Measurements from ENCODE around the gene PNKD. TPM values are rescaled to one million over a fixed set of nuclear protein-coding genes. Genes with fewer than 3 reads are reported as not detected.

Gene PNKD
- total and polyA plus RNA-seq, 2 experiments from 2014 or later = 28.2 to 83.3 TPM

- Histone ChIP-seq H3K79me2 (replicated peaks; ENCODE audit: insufficient read depth) (peaks cover 1% of the 10 kb centered on the region; the same call in 1 of the 2 replicates), H2AFZ (no peak overlapping the region), H3K4me1 (ENCODE audit: insufficient read depth) (no peaks in the 10 kb centered on the region), H4K20me1 (replicated peaks; ENCODE audit: insufficient read depth) (peaks cover 15% of the 10 kb centered on the region; the same call in 1 of the 2 replicates), H3K27ac (ENCODE audit: low read depth) (no peak overlapping the region), H3F3A (replicated peaks; ENCODE audit: low read depth) (no peaks in the 10 kb centered on the region), H3K9me2 (ENCODE audit: insufficient read depth) (no peaks in the 10 kb centered on the region), H3K27me3 (ENCODE audit: insufficient read depth) (no peaks in the 10 kb centered on the region), H3K4me3 (no peak overlapping the region), H3K36me3 (ENCODE audit: insufficient read depth) (peaks cover 68% of the 10 kb centered on the region), H3K4me2 (no peak overlapping the region)
- H3K9me3 Mint-ChIP-seq = no peaks in the 10 kb centered on the region
- no peaks in the 10 kb centered on the region for H3K27me3 Mint-ChIP-seq (ENCODE audit: insufficient read depth, low read depth, poor library complexity)
- H3K27ac Mint-ChIP-seq = no peak overlapping the region
- H3K4me3 Mint-ChIP-seq = no peak overlapping the region
- H3K4me1 Mint-ChIP-seq = no peaks in the 10 kb centered on the region
- ATAC-seq (no peak), DNase-seq (ENCODE audit: low spot score) (no peak)
- H3K36me3 Mint-ChIP-seq (ENCODE audit: low read depth) = peaks cover 93% of the 10 kb centered on the region
- TF ChIP-seq JUNB (IDR thresholded peaks at IDR 0.05; ENCODE audit: unreplicated experiment) (no peak), STAT1 (IDR thresholded peaks at IDR 0.05; ENCODE audit: unreplicated experiment) (no peak), ETS1 (IDR thresholded peaks at IDR 0.05) (no peak), ZNF114 (CRISPR knock-in tag; IDR thresholded peaks at IDR 0.05) (no peak), NANOG (IDR thresholded peaks at IDR 0.05; ENCODE audit: borderline replicate concordance) (no peak), EZH2 (IDR thresholded peaks at IDR 0.05; ENCODE audit: low read depth, unreplicated experiment) (no peak), POLR2AphosphoS5 (IDR thresholded peaks at IDR 0.05; ENCODE audit: low read depth) (no peak), REST (IDR thresholded peaks at IDR 0.05; ENCODE audit: unreplicated experiment) (no peak)
Measured at GRCh38 chr2:218236829-218237228, 33.5 kb upstream of the PNKD start.

- Histone ChIP-seq H2AFZ (no peak overlapping the region), H3F3A (replicated peaks; ENCODE audit: low read depth) (no peaks in the 10 kb centered on the region)
- TF ChIP-seq POLR2AphosphoS5 (IDR thresholded peaks at IDR 0.05; ENCODE audit: low read depth) = no peak
- TF ChIP-seq REST (IDR thresholded peaks at IDR 0.05; ENCODE audit: unreplicated experiment) = no peak
- TF ChIP-seq ZNF331 (CRISPR knock-in tag; IDR thresholded peaks at IDR 0.05; ENCODE audit: low read depth) = no peak
- no peak for TF ChIP-seq EZH2phosphoT487 (IDR thresholded peaks at IDR 0.05; ENCODE audit: unreplicated experiment)
- no peak for TF ChIP-seq ZNF114 (CRISPR knock-in tag; IDR thresholded peaks at IDR 0.05)
- no peak for TF ChIP-seq JUNB (IDR thresholded peaks at IDR 0.05; ENCODE audit: unreplicated experiment)
- no peak for TF ChIP-seq ETS1 (IDR thresholded peaks at IDR 0.05)
Measured at GRCh38 chr2:218238887-218239286, 31.4 kb upstream of the PNKD start.

More at GRCh38 chr2:218238887-218239286, 31.4 kb upstream of the PNKD start:
- Histone ChIP-seq H3K27ac (ENCODE audit: low read depth) (no peak overlapping the region), H3K27me3 (ENCODE audit: insufficient read depth) (no peaks in the 10 kb centered on the region), H3K79me2 (replicated peaks; ENCODE audit: insufficient read depth) (no peaks in the 10 kb centered on the region), H3K36me3 (ENCODE audit: insufficient read depth) (peaks cover 72% of the 10 kb centered on the region), H4K20me1 (replicated peaks; ENCODE audit: insufficient read depth) (peaks cover 24% of the 10 kb centered on the region; the same call in 1 of the 2 replicates), H3K4me3 (no peak overlapping the region), H3K4me1 (ENCODE audit: insufficient read depth) (no peaks in the 10 kb centered on the region), H3K9me2 (ENCODE audit: insufficient read depth) (no peaks in the 10 kb centered on the region), H3K4me2 (no peak overlapping the region)
- Mint-ChIP-seq H3K27ac (no peak overlapping the region), H3K27me3 (ENCODE audit: insufficient read depth, low read depth, poor library complexity) (no peaks in the 10 kb centered on the region), H3K36me3 (ENCODE audit: low read depth) (peaks cover 78% of the 10 kb centered on the region), H3K9me3 (no peaks in the 10 kb centered on the region), H3K4me1 (no peaks in the 10 kb centered on the region), H3K4me3 (no peak overlapping the region)
- DNase-seq (ENCODE audit: low spot score) (no peak), ATAC-seq (no peak)
